GM19455 (cell line): ENCODE results near the gene FAM9C.
"Not testable (repeated sequence)": the region's sequence is repeated elsewhere in the genome, so short reads cannot be mapped to it uniquely, and the experiment has no call there.

ENCODE experiments used
- ATAC-seq: cut with Tn5 transposase; IDR thresholded peaks from one replicate; pipeline ENCODE4 v1.9.1; 2021; ENCODE audit not compliant: unreplicated experiment

Gene FAM9C

DNA sequence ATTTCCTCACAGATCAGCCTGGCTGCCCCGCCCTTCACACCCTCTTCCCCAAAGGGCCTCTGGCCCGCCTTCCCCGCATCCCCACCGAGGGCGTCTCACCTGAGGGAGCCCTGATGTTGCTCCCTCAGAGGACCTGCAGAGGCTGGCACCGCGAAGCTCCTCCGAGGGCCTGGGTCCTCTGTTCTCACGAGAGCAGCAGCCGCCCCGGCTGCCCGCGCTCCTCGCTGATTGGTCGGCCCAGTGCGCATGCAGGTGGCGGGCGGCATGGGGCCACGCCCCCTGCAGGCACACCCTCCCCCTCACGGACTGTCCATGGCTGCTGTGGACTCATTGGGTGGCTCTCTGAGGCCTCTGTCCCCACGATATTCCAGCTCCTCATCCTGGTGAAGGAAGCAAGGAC is at the start of gene FAM9C:
Gene FAM9C (minus strand): TSS at position 180 of the 400 bp plus-strand sequence. CDS start 831 bp downstream, outside the sequence.
- ATAC-seq = no peak

DNA sequence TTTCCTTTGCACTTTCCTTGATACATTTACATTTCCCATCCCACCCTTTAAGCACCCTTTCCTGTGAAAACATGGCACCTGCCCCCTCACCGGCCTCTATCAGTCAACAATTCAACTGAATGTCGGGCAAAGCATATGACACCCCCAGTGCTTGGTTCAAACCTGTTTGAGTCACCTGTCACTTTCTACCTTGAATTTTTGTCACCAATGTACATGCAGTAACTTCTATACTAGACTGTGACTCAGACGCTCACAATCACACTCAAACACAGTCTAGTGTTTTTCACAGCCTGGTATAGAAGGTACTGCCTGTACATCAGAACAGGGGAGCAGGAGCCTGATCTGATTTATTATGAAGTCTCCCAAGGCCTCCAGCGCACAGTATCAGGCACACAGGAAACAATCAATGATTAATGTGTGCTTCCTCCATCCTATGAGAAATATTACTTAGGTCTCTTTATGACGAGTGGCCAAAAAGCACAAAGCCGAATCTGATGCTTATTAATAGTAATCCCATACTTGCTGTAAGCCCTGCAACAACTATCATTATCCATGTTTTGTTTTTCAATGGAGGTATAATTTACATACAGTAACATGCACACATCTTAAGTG is 49.2 kb upstream of the FAM9C start:
- no peak for ATAC-seq

DNA sequence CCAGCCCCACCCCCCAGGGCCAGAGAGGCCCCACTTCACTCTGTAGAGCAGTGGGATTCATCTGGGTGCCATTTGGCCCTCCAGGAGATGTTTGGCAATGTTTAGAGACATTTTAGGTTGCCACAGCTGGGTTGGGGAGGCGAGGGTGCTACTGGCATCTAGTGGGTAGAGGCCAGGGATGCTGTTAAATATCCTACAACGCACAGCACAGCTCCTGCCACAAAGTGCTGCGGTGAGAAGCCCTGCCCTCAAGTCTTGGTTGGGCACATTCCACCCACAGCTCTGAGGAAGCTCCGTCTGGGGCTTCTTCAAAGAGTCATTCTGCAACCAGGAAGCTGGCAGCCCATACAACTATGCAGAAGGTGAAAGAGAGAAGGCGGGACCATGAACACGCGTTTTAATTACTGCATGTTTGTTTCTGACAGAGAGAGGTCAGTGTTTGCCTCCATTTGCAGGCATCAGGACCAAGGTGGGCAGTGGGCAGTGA is 48.1 kb upstream of the FAM9C start:
- ATAC-seq = peak; percentile 57

DNA sequence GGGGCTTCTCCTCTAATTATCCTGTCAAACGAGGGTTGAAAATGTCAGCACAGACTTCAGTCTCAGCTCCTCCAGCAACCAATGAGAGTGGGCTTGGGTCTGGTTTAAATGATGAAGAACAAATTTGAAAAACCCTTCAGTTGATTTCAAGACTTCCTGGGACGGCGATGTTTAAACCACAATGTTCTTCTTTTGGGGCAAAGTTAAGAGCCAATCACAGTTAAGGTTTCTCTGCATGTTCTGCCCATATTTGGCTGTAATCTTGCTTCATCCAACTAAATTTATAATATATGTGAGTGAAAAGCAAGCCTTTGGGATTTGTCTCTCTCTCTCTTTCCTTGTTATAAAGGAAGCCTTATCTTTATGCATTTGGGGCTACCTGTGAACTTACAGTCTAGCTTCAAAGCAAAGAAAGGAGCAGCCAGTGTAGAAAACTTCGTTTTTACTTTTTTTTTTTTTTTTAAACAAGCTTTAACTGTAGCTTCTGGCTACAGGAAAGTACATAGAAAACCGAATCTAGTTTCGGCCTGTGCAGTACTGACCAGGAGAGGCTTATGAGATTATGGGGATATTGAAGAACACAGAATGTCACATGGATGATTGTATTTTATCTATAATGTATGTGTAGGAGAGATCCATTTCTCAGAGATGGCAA is 46.8 kb upstream of the FAM9C start:
- ATAC-seq = no peak

DNA sequence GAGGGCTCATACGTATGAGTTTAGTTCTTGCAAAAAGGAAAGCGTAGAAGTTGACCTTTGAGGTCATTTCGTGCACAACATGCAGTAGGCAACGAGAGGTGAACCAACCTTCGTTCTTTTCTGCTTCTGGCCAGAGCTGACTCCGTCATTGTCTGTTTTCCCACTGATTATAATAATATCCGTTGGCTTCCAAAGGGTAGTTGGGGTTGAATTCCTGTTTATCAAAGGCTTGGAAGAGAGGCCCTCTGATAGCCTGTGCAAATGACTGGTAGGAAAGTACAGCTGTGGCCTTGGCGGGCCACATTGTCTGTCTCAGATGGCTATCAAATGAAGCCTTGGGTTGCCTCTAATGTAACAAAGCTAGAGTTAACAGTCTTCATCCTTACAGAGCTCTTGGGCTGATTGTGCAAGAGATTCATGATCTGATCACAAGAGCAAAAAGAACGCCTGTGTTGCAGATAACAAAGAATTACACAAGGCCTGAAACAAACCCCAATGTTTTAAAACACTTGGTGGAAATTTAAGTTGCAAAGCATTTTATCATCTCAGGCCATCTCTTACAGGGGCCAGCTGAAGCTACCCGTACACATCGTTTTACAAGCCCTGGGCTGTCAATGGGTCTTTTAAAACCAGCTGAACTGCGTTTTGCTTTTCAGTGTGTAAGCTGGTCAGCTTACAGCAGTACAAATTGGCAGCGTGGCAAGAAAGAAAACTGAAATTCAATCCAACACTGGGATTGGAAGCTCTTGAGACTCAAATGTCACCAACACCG is 46.1 kb upstream of the FAM9C start:
- no peak for ATAC-seq

DNA sequence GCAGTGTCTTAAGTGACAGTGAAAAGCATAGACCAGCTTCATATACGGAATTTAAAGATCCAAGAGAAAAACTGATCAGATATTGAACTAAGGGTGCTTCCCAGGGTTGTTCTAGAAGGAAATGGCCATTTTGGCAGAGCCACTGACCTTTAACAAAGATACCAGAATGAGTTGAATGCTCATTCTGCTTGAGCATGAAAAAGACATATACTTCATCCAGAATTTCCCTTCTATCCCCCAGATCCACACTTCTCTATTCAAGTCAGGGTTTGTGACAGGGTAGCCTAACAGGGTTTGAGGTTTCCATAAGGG is 45.6 kb upstream of the FAM9C start:
- ATAC-seq = no peak

DNA sequence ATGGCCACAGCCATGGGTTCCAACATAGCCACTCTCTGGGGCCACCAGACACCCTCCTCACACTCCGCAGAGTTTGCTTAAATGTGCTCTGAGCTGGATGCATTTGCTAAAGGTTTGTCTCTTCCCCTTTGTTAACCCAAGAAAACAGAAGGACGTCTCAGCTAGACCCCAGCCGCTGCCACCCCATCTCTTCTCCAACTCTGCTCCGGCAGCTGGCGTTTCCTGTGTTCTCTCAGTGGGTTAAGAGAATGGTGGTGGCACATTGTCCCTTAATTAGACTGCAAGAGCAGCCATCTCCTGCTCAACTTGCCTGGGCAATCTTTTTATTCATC is 43.7 kb upstream of the FAM9C start:
- no peak for ATAC-seq

DNA sequence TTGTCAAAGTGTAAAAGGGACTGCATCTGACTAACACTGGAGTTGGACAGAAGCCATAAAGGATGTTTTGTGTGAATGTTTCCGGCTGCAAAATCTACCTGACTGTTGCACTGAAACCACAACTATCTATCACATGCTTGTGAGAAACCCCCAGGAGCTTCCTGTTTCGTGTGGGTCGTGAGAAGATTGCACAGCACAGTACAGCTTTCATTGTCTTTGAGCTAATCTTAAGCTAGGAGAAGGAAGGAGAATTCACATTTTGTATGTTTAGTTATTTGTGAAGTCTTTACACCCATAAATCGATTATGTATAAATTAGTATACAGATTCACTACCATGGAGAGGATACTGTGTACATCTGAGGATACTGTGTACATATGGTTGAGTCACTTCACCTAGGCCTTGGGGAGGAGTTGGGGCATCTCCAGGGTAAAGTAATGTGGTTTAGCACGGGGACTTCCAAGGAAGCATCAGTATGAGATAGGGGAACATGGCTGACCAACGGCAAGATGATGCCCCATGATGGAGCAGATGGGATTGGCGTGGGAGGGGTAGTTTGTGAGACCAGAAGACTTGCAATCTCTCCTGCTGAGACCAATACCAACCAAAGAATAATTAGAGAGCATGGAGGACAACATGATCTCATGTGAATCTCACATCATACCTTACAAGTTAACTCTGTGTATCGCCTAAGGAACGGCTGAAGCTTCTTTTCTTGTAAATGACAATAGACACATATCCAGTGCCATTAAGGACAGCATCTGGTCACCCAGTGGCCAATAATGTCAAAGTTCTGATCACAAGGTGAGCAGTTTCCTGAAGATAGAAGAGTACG is 43.1 kb upstream of the FAM9C start:
- ATAC-seq = peak; percentile 60

DNA sequence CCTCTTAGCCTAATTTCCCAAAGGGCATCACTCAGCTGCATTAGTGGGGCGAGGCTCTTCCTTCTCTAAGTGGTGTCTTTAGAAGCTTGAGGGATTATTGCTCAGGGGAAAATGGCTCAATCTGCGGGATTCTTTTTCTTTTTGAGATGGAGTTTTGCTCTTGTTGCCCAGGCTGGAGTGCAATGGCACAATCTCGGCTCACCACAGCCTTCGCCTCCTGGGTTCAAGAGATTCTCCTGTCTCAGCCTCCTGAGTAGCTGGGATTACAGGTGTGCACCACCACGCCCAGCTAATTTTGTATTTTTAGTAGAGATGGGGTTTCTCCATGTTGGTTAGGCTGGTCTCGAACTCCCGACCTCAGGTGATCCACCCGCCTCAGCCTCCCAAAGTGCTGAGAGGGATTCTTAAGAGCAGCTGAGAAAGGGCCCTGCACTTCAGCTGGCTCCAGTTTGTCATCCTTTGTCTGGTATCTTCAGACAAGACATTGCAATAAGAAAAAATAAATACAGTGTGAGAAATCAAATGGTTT is 42.4 kb upstream of the FAM9C start:
- ATAC-seq = not testable (repeated sequence)

DNA sequence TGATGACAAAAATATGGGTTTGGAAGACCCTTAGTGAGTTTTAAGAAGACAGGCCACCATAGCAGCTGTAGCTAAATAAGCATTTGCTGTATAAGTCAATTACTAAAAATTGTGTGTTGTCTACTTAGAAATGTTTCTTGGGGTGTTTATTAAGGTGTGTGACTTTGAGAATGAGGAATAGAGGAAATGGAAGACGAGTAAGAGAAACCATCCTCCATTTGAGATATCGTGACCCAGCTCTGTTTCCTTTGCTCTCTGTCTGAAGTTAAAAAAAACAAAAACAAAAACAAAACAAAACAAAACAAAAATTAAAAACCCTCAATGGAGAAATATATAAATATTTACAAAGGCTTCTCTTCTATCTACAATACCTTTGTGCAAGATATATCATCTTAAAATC is 41.7 kb upstream of the FAM9C start:
- no peak for ATAC-seq

DNA sequence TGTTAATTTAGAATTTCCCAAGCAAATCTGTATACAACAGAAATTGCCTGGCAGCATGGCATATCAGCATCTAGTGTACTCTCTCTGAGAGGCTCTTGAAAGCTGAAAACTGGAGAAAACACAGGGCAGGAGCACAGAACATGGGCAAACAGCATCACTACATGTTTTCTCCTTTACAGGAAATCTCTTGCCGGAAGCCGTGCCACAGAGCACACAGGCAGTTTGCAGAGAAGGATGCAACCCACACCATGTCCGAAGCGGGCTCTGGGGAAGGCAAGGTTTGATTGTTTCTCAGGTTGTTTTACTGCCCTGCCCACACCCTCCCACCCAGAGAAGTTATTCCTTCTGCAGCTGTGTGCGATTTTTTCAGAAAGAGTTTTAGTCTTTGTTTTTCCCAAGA is 41.1 kb upstream of the FAM9C start:
- no peak for ATAC-seq

DNA sequence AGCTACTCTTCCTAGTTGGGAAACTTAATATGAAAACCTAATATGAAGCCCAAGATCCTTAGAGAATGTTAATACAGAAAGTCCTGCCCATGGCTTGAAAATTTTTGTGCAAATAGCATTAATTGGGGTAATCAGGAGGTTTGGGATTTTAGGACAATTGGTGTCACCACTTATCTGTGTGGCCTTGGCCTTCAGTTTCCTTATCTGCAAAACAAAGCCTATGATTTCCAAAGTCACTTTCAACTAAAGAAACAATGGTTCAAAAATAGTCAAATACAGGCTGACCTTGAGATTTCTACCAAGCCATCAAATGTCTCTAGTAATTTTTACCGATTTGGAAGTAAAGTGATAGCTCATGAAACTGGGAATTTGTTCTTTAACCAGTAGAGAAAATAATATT is 40.2 kb upstream of the FAM9C start:
- no peak for ATAC-seq

DNA sequence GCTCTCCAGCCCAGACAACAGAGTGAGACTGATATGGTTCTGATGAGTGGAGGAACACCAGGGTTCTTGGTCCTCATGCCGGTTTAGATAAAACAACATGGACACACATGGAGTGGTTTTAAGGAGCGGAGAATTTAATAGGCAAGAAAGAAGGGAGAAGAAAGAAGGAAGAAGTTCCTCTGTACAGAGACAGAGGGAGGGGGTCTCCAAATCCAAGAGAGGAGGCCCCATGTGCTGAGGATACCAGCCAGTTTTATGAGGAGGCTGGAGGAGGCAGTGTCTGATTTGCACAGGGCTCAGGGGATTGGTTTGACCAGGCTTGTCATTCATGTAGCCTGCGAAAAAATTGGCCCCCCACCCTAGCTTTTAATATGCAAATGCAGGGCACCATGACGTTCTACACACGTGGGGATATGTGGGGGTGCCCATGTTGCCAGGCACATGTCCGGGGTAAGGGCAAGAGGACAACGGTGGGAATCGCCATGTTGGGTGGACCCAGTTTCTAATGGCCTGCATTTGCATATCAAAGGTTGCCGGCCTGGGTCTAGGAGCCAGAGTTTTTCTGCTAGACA is 39.4 kb upstream of the FAM9C start:
- ATAC-seq = not testable (repeated sequence)

DNA sequence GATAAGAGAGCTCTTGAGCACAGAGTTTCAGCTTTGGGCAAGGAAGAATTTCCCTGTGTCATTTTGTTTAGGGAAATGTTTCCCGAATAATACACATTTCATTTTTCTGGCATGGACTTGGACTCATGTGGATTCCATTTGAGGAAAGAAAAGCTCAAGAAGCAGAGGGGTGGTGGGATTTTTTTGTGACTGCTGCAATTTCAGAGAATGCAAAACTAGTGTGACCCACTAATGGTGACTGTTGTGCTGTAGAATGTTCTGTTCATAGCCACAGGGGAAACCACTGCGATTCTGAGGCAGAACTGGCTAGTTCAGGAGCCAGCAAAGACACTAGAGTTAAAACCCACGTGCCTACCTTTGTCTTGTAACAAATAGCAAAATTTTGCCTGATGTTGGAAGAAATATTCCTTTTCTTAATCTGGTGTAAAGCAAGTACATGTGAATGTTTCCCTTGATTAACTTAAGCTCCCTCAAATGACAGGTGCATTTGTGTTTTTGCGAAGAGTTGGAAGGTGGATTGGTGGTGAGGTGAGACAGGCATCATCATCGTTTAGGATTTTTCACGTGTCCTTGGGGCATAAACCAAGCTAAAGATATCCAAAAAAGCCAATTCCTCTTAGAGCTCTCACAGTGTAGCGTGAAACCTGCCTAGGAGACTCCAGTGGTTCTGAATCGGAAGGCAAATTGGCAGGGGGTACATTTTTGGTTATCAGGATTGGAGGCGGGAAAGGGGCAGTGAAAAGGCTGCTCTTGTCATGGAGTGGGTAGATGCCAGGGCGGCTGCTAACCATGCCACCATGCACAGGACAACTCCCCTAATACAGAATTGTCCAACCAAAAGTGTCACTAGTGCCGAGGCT is 38.0 kb upstream of the FAM9C start:
- ATAC-seq = no peak

DNA sequence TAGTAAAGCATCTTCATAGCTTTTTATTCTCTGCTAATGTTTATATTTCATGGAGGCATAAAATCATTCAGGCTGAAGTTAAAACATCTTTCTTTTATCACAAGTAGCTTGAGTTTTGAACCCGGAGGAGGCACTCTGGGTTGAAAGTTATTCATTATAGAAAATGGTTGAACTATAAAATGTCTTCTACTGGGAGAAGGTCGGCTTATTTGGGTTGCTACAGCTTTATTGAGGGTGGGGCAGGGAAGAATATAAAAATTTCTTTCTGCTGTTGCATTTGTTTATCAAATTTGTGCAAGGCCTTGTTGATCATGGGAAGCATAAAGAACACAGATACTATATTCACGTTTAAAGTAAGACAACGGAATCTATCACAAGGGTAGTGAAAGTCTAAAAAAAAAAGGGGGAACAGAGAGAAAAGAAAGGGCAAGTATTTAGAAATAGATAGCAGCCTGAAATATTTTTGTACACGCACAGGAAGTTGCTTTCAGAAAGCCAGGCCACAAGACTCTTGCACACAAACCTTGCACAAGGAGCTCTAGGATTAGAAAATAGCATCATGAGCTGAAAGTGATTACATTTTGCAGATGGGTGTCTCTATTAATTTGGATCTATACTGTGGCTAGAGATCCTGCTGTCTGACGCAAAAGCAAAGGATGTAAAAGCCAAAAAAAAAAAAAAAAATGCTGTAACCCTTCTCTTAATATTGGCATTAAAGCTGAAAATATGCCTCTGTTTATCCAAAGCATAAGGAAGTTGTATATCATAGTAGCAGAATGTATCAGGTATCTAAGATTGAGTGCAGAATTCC is 37.2 kb upstream of the FAM9C start:
- ATAC-seq = no peak

DNA sequence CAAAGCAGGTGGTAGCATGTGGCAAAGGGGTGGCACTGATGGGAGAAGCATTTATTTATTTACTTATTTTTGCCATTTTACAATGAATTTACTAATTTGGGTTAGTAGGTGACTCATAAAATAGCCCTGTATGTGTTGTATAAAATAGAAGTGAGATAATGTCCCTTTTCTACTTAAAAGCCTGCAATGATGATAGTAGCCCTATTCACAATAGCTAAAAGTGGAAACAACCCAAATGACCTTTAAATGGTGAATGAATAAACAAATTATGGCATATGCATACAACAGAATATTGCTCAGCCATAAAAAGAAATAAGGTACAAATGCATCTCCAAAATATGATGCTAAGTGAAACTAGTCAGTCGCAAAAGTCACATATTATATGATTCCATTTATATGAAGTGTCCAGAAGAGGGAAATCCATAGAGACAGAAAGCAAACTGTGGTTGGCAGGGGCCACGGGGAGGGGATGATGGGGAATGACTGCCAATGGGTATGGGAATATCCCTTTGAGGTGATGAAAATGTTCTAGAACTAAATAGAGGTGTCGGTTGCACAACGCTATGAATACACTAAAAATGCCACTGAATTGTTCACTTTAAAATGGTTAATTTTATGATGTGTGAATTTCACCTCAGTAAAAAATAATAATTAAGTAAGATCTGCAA is 35.8 kb upstream of the FAM9C start:
- no peak for ATAC-seq

DNA sequence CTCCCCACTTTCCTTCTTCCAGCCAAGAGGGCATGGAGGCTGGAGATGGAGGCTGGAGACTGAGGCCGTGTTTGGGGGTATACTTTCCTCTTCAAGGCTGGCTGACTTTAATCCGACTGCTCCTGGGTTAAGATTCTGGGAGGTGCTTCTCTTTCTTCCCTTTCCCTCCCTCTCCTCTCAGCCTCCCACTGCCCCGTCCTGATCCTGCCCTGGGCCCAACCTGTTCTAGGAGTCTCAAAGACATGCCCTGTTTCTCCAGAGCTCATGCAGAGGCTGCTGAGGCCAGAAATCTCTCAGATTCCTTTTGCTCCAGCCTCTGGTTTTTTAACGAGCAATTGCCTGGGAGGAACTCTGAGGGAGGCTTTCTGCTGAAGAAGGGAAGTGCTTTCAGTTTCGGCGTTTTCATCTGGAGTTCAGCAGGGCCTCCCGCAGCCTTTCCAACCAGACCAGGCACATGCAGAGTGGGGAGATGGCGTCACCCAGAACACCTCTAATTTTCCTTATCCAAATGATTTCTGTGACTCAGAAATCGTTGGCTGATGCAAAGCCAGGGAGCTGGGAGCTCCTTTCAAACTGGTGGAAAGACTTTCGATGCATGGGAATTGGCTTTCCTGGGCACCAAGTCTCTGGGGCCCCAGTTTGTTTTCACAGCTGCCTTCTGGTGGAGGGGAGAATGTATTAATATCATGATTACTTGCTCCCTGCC is 34.5 kb upstream of the FAM9C start:
- ATAC-seq = no peak

DNA sequence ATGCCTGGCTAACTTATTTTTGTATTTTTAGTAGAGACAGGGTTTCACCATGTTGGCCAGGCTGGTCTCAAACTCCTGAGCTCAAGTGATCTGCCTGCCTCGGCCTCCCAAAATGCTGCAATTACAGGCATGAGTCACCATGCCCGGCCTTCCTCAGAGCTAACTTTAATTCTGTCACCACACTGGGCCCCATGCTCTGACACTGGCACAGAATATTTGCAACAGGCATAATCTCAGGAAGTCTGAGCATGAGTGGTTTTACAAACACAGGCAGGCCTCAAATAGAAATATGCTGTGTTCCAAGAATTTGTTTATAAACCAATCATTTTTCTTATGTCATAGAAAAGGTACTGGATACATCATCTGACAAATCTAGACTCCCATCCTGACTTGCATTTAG is 32.7 kb upstream of the FAM9C start:
- ATAC-seq = no peak
